Spinal cord (tissue), 10 donors: Measurements from ENCODE around the gene BRCC3. TPM values are rescaled to one million over a fixed set of nuclear protein-coding genes. Genes with fewer than 3 reads are reported as not detected.

Experiments
- DNase-seq, 6 donors: peaks; one replicate each; pipeline versions ENCODE4 v3.0.0 to v3.0.0-alpha.2; 2013 to 2015; ENCODE audit warnings: low spot score in 6 of 6, low read depth in 4 of 6
- H3K27ac ChIP-seq: one replicate; pipeline ENCODE4 v1.5.1; 2013; ENCODE audit warnings: low read depth, low read length, control low read depth
- H3K27me3 ChIP-seq: one replicate; pipeline ENCODE4 v1.6.1; 2013; ENCODE audit warnings: low read length; ENCODE audit not compliant: control insufficient read depth, insufficient read depth
- H3K36me3 ChIP-seq: one replicate; pipeline ENCODE4 v1.6.1; 2013; ENCODE audit warnings: low read length; ENCODE audit not compliant: control insufficient read depth, insufficient read depth
- H3K4me1 ChIP-seq: one replicate; pipeline ENCODE4 v1.6.1; 2013; ENCODE audit warnings: low read length; ENCODE audit not compliant: control insufficient read depth, insufficient read depth
- H3K4me3 ChIP-seq: one replicate; pipeline ENCODE4 v1.5.1; 2013; ENCODE audit warnings: low read depth, low read length, control low read depth
- H3K9me3 ChIP-seq: one replicate; pipeline ENCODE4 v1.6.1; 2013; ENCODE audit warnings: low read length; ENCODE audit not compliant: control insufficient read depth, insufficient read depth
- WGBS: methylation state at CpG from one replicate; pipeline ENCODE4 v1.1.5; 2013; ENCODE audit warnings: missing lambda C conversion rate; ENCODE audit not compliant: insufficient coverage; 5-methylcytosine and 5-hydroxymethylcytosine counted together
- polyA plus RNA-seq, 2 donors: library from polyadenylated mRNA; unstranded; fragments of 120-200 nt; gene quantifications; one replicate each; pipeline ENCODE4 v1.2.1, GENCODE V29; 2013; ENCODE audit not compliant: insufficient read length in 2 of 2
- total RNA-seq, 2 donors: library from RNA; depleted of rRNA in 1 of 2; stranded (reverse); fragments of 120-200 nt in 1 of 2; fragments of >200 nt in 1 of 2; gene quantifications; one replicate each; pipeline versions ENCODE4 v1.2.3 to v1.2.4, GENCODE V29; 2013 to 2014
- donor health status: healthy.

Gene BRCC3
- total and polyA plus RNA-seq, 4 donors: 12.4 to 26.9 (median 21.4) TPM

- no CpG with 5 or more reads among the region's 1 CpG for WGBS
- DNase-seq: no peak
- Histone ChIP-seq H3K4me3 (no peak overlapping the region), H3K9me3 (no peaks in the 10 kb centered on the region), H3K27me3 (no peaks in the 10 kb centered on the region), H3K27ac (no peak overlapping the region), H3K36me3 (no peaks in the 10 kb centered on the region), H3K4me1 (peaks cover 4% of the 10 kb centered on the region)
Measured at GRCh38 chrX:155056471-155056870, 14.8 kb upstream of the BRCC3 start.

GRCh38 chrX:155056877-155057792 is 14.2 kb upstream of the BRCC3 start:
- H3K27ac ChIP-seq: no peak overlapping the region
- no peaks in the 10 kb centered on the region for H3K36me3 ChIP-seq
- peak in 3 of 6 donors; percentile 42 to 79 (median 76) for DNase-seq
- 22% methylated on average over 19 of the region's 25 CpGs for WGBS
- H3K27me3 ChIP-seq: no peaks in the 10 kb centered on the region
- peaks cover 4% of the 10 kb centered on the region for H3K4me1 ChIP-seq
- H3K9me3 ChIP-seq: no peaks in the 10 kb centered on the region
- H3K4me3 ChIP-seq: no peak overlapping the region

- Histone ChIP-seq H3K36me3 (no peaks in the 10 kb centered on the region), H3K4me1 (peaks cover 4% of the 10 kb centered on the region), H3K9me3 (no peaks in the 10 kb centered on the region), H3K4me3 (no peak overlapping the region), H3K27ac (no peak overlapping the region), H3K27me3 (no peaks in the 10 kb centered on the region)
- WGBS: 55% methylated on average over 2 of the region's 4 CpGs
- DNase-seq: peak in 1 of 6 donors; percentile 25
Measured at GRCh38 chrX:155061760-155062159, 9.5 kb upstream of the BRCC3 start.

GRCh38 chrX:155065035-155065734 is 6.1 kb upstream of the BRCC3 start:
- H3K4me3 ChIP-seq: no peak overlapping the region
- no peak overlapping the region for H3K27ac ChIP-seq
- DNase-seq: no peak
- no peaks in the 10 kb centered on the region for H3K9me3 ChIP-seq
- no peaks in the 10 kb centered on the region for H3K27me3 ChIP-seq
- WGBS: 79% methylated on average over 7 of the region's 8 CpGs
- H3K4me1 ChIP-seq: no peaks in the 10 kb centered on the region
- H3K36me3 ChIP-seq: no peaks in the 10 kb centered on the region

GRCh38 chrX:155068165-155068564 is 3.1 kb upstream of the BRCC3 start:
- Histone ChIP-seq H3K36me3 (no peaks in the 10 kb centered on the region), H3K27me3 (no peaks in the 10 kb centered on the region), H3K4me3 (no peak overlapping the region), H3K9me3 (no peaks in the 10 kb centered on the region), H3K4me1 (peaks cover 3% of the 10 kb centered on the region), H3K27ac (no peak overlapping the region)
- DNase-seq: no peak
- 80% methylated on average over 1 of the region's 1 CpG for WGBS

- no peaks in the 10 kb centered on the region for H3K9me3 ChIP-seq
- H3K27me3 ChIP-seq: no peaks in the 10 kb centered on the region
- H3K4me1 ChIP-seq: peaks cover 3% of the 10 kb centered on the region
- H3K4me3 ChIP-seq: no peak overlapping the region
- WGBS: no CpG with 5 or more reads among the region's 1 CpG
- no peaks in the 10 kb centered on the region for H3K36me3 ChIP-seq
- no peak overlapping the region for H3K27ac ChIP-seq
- no peak for DNase-seq
Measured at GRCh38 chrX:155069414-155069813, 1.9 kb upstream of the BRCC3 start.

- peaks cover 3% of the 10 kb centered on the region for H3K4me1 ChIP-seq
- no peak for DNase-seq
- no peaks in the 10 kb centered on the region for H3K36me3 ChIP-seq
- H3K9me3 ChIP-seq: no peaks in the 10 kb centered on the region
- H3K27me3 ChIP-seq: no peaks in the 10 kb centered on the region
- peak overlapping the region; percentile 60 for H3K4me3 ChIP-seq
- 40% methylated on average over 5 of the region's 12 CpGs for WGBS
- no peak overlapping the region for H3K27ac ChIP-seq
Measured at GRCh38 chrX:155070038-155070437, 1.3 kb upstream of the BRCC3 start.

GRCh38 chrX:155070663-155070974 is 689 bp upstream of the BRCC3 start:
- DNase-seq: no peak
- peaks cover 3% of the 10 kb centered on the region for H3K4me1 ChIP-seq
- H3K27ac ChIP-seq: peak overlapping the region; percentile 69

GRCh38 chrX:155071694-155072280 is 479 bp downstream of the BRCC3 start:
- WGBS: 29% methylated on average over 22 of the region's 25 CpGs
- Histone ChIP-seq H3K36me3 (peaks cover 3% of the 10 kb centered on the region), H3K4me1 (peaks cover 3% of the 10 kb centered on the region), H3K9me3 (no peaks in the 10 kb centered on the region), H3K27ac (peak overlapping the region; percentile 79), H3K4me3 (peak overlapping the region; percentile 64), H3K27me3 (no peaks in the 10 kb centered on the region)
- no peak for DNase-seq

More at GRCh38 chrX:155070663-155070974, 689 bp upstream of the BRCC3 start:
- H3K36me3 ChIP-seq: no peaks in the 10 kb centered on the region
- WGBS: 41% methylated on average over 6 of the region's 16 CpGs
- H3K9me3 ChIP-seq: no peaks in the 10 kb centered on the region
- H3K4me3 ChIP-seq: peak overlapping the region; percentile 60
- no peaks in the 10 kb centered on the region for H3K27me3 ChIP-seq
